Testis (tissue), 3 donors: ENCODE data around the gene SNX30. TPM values are rescaled to one million over a fixed set of nuclear protein-coding genes. Genes with fewer than 3 reads are reported as not detected.

ENCODE experiments used
- DNase-seq: peaks from one replicate; pipeline ENCODE4 v3.0.0-alpha.2; 2019
- H3K27ac ChIP-seq, 2 donors: fragments of 200-600 bp; sonication (generic); one replicate each; pipeline ENCODE4 v1.5.1; 2019
- H3K27me3 ChIP-seq: fragments of 200-600 bp; sonication (generic); one replicate; pipeline ENCODE4 v1.5.1; 2019
- H3K36me3 ChIP-seq: fragments of 200-600 bp; sonication (generic); one replicate; pipeline ENCODE4 v1.5.1; 2017; ENCODE audit warnings: low read depth; ENCODE audit errors: missing control alignments
- H3K4me1 ChIP-seq: fragments of 200-600 bp; sonication (generic); one replicate; pipeline ENCODE4 v1.5.1; 2019
- H3K4me3 ChIP-seq, 2 donors: fragments of 200-600 bp; sonication (generic); one replicate each; pipeline ENCODE4 v1.5.1; 2017 to 2019
- H3K9me3 ChIP-seq: fragments of 200-600 bp; sonication (generic); one replicate; pipeline ENCODE4 v1.5.1; 2017
- POLR2A ChIP-seq: fragments of 450-650 bp; IDR thresholded peaks from one replicate; pipeline ENCODE4 v1.6.1; 2017; ENCODE audit warnings: antibody characterized with exemption, mild to moderate bottlenecking, moderate library complexity
- WGBS, 2 donors: methylation state at CpG; one replicate each; pipeline ENCODE4 v1.1.5; 2018; 5-methylcytosine and 5-hydroxymethylcytosine counted together
- intact Hi-C: fragments of 100-400 bp; cut with DNase I; formaldehyde crosslinking; loops from one replicate; pipeline ENCODE4 v1.15.1; 2023; ENCODE audit warnings: low total_unique reads
- polyA plus RNA-seq: library from polyadenylated mRNA; stranded (reverse); fragments of 350-450 nt; fragmentation: Illumina TruSeq; extraction: RNeasy Lipid Tissue Mini Kit (QIAGEN cat#74804); gene quantifications from one replicate; pipeline ENCODE4 v1.2.3, GENCODE V29; 2014; ENCODE audit warnings: low read depth, low replicate concordance; ENCODE audit not compliant: insufficient read depth
- total RNA-seq, 2 donors: library from RNA; depleted of rRNA; stranded (reverse); fragments of >200 nt; gene quantifications; one replicate each; pipeline ENCODE4 v1.2.3, GENCODE V29; 2016
- TF ChIP-seq, protein P1 (sequence below), 3 experiments: fragments of 450-650 bp in 2 of 3; fragments of 200-600 bp in 1 of 3; sonication (generic) in 1 of 3; IDR thresholded peaks; one replicate each; pipeline ENCODE4 v1.5.1; 2016 to 2019; ENCODE audit warnings: antibody characterized with exemption in 3 of 3, mild to moderate bottlenecking in 2 of 3, moderate library complexity in 1 of 3

Gene SNX30
- total and polyA plus RNA-seq, 3 donors from 2014 or later: 26.3 to 34.2 (median 34.1) TPM

DNA sequence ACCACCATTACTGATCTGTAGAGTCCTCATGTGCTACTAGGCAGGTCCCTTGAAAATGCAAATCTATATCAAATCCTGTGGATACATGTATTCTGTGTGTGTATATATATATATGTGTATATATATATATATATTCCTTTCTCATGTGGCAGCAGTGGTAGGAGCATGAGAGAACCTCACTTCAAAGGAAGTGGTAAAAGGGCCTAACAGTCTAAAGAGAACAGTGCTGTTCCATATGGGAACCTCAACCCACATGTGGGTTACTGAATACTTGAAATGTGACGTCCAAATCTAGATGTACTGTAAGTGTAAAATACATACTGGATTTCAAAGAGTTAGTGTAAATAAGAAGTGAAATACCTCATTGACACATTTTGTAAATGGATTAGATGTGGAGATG is 134.8 kb downstream of the SNX30 start:
- intact Hi-C loops: no loop called here
- Histone ChIP-seq H3K36me3 (no peaks in the 10 kb centered on the region), H3K27ac (no peak overlapping the region), H3K4me1 (no peaks in the 10 kb centered on the region), H3K4me3 (no peak overlapping the region), H3K27me3 (no peaks in the 10 kb centered on the region), H3K9me3 (no peaks in the 10 kb centered on the region)
- no peak for DNase-seq
- TF ChIP-seq POLR2A: no peak
- TF ChIP-seq, protein P1, sequence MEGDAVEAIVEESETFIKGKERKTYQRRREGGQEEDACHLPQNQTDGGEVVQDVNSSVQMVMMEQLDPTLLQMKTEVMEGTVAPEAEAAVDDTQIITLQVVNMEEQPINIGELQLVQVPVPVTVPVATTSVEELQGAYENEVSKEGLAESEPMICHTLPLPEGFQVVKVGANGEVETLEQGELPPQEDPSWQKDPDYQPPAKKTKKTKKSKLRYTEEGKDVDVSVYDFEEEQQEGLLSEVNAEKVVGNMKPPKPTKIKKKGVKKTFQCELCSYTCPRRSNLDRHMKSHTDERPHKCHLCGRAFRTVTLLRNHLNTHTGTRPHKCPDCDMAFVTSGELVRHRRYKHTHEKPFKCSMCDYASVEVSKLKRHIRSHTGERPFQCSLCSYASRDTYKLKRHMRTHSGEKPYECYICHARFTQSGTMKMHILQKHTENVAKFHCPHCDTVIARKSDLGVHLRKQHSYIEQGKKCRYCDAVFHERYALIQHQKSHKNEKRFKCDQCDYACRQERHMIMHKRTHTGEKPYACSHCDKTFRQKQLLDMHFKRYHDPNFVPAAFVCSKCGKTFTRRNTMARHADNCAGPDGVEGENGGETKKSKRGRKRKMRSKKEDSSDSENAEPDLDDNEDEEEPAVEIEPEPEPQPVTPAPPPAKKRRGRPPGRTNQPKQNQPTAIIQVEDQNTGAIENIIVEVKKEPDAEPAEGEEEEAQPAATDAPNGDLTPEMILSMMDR (IDR thresholded peaks at IDR 0.05): no peak
- 91 to 93% methylated on average over 1 of the region's 1 CpG for whole genome bisulfite sequencing, 2 donors

DNA sequence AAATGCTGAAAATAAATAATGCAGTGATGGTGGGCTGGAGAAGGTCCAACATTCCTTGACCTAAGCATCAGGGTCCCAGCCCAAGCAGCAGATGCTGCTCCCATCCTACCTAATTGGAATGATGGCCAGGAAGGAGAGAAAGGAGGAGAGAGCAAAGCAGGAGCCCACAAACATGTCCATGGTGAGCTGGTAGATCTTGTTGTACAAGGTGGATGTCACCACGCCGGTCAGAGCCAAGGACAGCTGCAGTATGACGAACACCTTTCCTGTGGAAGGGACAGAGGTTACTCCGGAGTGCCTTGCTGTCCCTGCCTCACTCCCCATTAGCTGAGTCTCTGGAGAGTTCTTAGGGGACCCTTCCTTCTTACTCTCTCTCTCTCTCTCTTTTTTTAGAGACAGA is 135.8 kb downstream of the SNX30 start:
- no peak for TF ChIP-seq POLR2A
- TF ChIP-seq, protein P1 (IDR thresholded peaks at IDR 0.05): no peak
- no peak for DNase-seq
- peaks cover 4% of the 10 kb centered on the region for H3K4me1 ChIP-seq
- H3K27ac ChIP-seq: no peak overlapping the region
- no peaks in the 10 kb centered on the region for H3K27me3 ChIP-seq
- 91 to 97% methylated on average over 4 of the region's 4 CpGs for WGBS, 2 donors
- H3K36me3 ChIP-seq: no peaks in the 10 kb centered on the region
- no peak overlapping the region for H3K4me3 ChIP-seq
- intact Hi-C loops: no loop called here
- no peaks in the 10 kb centered on the region for H3K9me3 ChIP-seq

DNA sequence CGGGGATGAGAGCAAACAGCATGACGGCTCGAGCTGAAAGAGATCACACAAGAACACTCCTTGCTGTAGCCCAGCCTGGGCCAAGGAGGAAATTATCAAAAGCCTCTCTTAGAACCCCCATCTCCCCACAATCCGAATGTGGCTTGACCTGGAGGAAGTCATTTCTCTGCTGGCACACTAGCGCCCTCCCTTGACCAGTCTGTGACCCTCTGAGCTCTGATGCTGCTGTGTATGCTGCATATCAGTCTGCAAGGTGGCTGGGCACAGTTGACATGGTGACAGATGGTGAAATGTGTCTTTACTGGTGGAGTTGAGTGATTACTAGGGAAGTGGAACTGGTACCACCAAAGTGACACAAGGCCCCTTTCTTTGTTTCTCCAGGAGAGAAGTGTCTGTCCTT is 136.8 kb downstream of the SNX30 start:
- no peaks in the 10 kb centered on the region for H3K9me3 ChIP-seq
- no peaks in the 10 kb centered on the region for H3K27me3 ChIP-seq
- TF ChIP-seq POLR2A: no peak
- TF ChIP-seq, protein P1 (IDR thresholded peaks at IDR 0.05): peak in 2 of 3 experiments; percentile 22 to 34
- H3K4me1 ChIP-seq: peaks cover 4% of the 10 kb centered on the region
- 63 to 74% methylated on average over 5 of the region's 5 CpGs for WGBS, 2 donors
- intact Hi-C loops: no loop called here
- H3K36me3 ChIP-seq: no peaks in the 10 kb centered on the region
- H3K27ac ChIP-seq: no peak overlapping the region
- peak; percentile 77 for DNase-seq
- H3K4me3 ChIP-seq: no peak overlapping the region

DNA sequence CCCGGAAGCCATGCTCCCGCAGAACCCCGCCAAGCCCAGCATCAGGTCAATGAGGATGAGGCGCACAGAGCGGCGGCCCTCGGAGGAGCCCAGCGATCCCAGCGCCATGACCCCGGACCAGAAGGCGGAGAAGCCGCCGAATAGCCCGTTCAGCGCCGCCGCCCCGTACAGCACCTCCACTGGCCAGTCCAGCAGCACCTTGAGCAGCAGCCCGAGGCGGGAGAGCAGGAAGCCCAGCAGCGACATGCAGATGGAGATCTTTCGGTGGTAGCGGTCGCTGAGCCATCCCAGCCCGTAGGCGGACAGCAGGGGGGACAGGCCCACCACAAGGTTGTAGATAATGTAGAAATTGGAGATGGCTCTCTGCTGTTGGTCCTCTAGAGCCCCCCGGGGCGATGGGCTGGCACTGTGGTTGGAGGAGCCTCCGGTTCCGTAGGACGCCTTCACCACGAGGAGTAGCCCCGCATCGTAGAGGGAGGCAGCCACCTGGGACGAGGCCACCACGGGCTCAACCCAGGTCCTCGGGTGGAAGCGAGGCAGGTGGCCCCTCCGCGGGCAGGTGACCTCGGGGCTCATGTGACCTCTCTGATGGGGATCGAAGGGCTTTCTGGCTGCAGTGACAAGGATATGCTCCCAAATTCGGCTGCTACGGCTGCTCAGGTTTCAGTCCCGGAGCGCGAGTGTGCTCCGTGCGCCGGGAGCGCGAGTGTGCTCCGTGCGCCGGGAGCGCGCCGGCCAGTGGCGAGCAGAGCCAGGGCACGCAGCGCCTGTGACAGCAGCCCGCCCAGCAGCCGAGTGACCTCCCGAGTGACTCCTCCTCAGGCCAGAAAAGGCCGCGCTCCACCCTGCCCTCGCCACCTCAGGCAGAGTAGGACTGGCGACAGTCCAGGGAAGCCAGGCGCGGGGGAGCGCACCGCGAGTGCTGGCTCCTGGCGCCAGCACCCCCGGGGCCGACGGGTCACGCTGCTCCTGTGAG is 139.8 kb downstream of the SNX30 start, which contains the start of gene SLC46A2:
Gene SLC46A2 (minus strand): TSS at position 771 of the 976 bp plus-strand sequence. CDS start 195 bp downstream, at position 576.
- H3K9me3 ChIP-seq: no peaks in the 10 kb centered on the region
- TF ChIP-seq POLR2A: no peak
- TF ChIP-seq, protein P1 (IDR thresholded peaks at IDR 0.05): no peak
- WGBS, 2 donors: 9 to 12% methylated on average over 14 to 66 of the region's 78 CpGs
- peak; percentile 85 for DNase-seq
- H3K4me3 ChIP-seq: peak within 1 kb of the TSS; percentile 31 to 61
- intact Hi-C loops: no loop called here
- no peaks in the 10 kb centered on the region for H3K27me3 ChIP-seq
- H3K27ac ChIP-seq: no peak within 1 kb of the TSS
- H3K4me1 ChIP-seq: peaks cover 4% of the 10 kb centered on the region
- no peaks in the 10 kb centered on the region for H3K36me3 ChIP-seq
